Fibroblast of skin of left quadriceps (primary cell): ENCODE measurements around the gene ART4.
A peak's percentile ranks its signal among the peaks of the same experiment; 100 is the strongest.

ENCODE experiments used
- DNase-seq, 2 experiments: peaks; one replicate each; pipeline ENCODE4 v3.0.0-alpha.2; 2013; ENCODE audit warnings: low read depth in 2 of 2

The ART4 gene, protein sequence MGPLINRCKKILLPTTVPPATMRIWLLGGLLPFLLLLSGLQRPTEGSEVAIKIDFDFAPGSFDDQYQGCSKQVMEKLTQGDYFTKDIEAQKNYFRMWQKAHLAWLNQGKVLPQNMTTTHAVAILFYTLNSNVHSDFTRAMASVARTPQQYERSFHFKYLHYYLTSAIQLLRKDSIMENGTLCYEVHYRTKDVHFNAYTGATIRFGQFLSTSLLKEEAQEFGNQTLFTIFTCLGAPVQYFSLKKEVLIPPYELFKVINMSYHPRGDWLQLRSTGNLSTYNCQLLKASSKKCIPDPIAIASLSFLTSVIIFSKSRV

DNA sequence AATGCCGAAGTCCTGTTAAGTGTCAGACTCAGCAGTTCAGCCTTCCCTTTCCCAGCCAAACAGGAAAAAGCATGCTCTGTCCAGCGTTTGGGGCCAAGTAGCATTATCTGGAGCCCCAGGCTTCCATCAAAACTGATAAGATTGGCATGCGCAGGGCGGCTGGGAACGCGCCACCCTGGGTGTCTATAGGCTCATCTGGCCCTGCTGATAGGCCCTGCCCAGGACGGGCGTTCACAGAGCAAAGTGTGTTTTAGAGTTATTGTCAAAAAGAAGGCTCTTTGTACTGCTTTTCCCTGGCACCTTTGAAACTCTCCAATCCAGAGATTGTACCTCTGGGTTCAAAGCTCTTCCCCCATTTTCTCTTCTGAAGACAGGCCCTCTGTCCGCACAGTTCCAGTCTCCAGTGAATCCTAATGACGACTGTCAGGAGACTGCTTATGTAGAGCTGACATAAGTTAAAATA, at the start of gene ART4:
ART4 (minus strand) TSS at position 102 of the 463 bp plus-strand sequence. CDS start 413 bp downstream, outside the sequence.
- DNase-seq: no peak

DNA sequence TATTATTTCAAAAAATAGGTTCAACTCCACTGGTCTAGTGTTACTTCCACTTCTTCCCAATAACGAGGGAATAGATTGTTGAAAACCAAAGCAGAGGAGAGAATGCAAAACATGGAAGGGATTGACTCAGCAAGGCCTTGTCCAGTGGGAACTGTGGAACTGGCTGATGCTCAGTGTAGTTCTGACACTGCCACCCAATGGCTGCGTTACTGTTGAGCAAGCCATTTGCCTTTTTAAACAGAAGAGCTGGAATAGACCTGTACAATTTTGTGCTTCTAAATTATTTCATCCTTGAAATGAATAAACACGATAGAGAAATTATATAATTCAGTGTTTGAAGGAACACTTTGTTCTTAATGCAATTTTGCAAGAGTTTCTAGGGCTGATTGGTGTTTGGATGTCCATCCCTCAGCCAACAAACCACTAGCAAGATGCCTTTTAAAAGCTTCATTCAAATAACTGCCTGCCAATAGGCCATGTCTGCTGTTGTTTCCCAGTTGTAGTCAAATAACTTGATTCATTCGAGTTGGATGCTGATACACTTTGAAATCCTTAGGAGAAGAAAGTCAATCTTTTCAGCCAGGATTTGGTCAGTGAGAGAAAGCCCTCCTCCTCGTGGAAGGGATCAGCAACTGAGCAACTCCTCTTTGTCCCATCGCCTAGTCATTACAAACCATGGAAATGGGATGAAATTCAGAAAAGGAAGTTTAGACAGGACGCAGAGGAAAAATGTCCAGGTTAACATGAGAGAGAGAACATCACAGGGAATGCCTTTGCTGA, 49.6 kb upstream of the ART4 start:
- no peak for DNase-seq

DNA sequence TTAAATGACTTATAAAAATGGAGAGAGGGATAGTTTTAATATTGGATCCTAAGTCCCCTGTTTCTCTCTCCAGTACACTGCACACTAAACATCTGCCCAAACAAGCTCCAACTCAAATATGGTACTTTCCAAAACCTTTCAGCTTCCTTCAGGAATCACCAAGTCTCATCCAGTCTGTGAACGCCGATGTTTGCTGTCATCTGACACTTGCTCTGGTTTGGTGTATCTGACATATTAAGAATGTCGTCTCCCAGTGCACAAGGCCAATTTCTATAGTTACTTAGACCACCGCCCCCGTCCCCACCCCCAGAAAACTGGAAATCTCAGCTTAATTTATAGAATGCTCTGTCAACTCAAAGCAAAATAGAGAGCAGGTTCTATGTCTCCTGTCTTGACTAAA, 47.4 kb upstream of the ART4 start:
- no peak for DNase-seq

DNA sequence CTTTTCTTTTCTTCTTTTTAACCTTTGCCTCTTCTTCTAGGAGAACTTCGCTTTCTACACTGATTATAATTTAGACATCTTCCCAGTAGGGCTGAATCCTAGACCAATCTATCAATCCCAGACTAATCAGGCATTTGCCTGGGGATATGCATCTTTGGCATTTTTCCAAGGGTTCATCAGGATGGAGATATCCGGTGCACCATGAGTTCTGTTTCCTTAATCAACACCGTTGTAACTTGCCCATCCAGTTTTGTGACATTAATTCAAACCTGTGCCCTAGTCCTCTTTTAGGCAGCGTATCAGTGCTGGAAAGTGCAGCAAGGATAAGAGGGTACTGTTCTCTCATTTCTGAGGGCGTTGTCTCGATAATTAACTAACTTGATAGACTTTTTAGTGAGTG, 42.9 kb upstream of the ART4 start:
- DNase-seq: no peak

DNA sequence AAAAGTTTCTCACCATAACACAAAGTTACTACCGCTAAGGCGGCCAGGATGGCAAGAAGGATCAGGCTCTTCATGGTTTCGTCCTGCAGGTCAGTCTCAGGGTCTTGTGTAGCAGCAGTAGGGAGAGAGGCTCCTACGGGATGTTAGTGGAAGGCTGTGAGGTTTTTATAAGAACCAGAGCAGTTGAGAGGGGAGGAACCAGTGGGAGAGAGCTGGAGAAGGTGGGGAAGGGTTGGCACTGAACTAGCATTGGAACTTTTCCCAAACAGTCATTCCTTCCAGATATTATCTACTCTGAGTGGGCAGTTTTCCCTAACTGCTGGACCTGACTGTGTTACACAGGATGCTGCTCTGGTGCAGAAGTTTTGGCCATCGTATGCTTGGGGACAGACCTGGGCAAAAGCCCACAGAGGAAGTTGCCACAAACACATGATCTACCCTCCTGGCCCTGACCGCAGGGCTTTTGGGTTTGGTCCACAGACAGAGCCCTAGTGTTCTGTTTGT, 42.4 kb upstream of the ART4 start, which contains the start of gene MGP:
MGP (minus strand) TSS at position 137 of the 504 bp plus-strand sequence; CDS start at position 74, 63 bp downstream.
- DNase-seq: peak in 1 of 2 experiments; percentile 24

DNA sequence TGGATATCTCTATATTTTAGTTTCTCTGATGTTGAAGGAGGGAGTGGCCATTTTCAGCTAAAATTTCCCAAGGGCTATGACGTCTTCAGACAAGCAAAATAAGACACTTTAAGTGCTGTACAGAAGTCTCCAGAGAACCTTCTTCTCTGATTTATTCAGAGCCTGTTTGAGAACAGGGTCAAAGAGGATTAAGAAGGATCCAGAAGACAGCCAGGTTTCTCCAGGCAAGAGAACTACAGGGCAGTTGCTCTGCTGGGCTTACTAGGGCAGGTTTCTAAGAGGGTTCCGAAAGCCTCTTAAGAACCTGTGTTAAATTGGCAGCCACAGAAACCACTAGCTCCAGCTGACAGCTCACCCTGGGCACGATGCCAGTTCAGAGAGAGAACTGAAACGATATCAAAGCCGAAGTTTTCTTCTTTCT, 41.1 kb upstream of the ART4 start:
- peak; percentile 39 to 44 for DNase-seq

DNA sequence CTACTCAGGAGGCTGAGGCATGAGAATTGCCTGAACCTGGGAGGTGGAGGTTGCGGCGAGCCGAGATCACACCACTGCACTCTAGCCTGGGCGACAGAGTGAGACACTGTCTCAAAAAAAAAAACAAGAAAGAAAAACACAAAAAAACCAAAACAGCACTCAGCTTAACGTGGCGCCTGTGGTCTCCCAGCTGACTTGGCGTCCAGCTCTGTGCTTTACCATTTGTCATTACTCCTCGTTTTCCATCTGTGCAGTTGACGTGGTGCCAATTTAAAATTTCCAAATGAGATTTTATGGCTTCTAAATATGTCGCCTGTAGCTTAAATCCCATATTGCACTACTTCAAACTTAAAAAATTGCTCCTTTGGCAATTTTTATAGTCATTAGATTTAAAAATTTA, 40.4 kb upstream of the ART4 start:
- no peak for DNase-seq

DNA sequence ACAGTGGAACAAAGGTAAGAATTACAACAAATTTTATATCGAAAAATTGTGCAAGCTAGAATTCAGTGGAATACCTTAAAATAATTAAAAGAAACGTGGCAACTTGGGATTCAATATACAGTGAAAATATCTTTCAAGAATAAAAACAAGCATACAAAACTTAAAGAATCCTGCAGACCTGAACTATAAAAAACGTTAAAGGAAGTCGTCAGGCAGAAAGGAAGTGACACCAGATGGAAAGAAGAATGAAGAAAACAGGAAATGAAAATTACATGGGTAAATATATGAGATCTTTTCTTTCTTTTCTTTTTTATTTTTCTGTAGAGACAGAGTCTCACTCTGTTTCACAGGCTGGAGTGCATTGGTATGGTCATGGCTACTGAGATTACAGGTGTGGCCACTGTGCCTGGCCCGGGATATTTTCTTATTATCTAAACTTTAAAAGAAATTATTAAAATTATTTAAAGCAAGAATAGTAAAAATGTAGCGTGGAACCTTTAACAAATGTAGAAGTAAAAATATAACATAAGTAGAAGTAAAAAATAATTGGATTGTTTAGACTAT, 37.6 kb upstream of the ART4 start:
- no peak for DNase-seq

DNA sequence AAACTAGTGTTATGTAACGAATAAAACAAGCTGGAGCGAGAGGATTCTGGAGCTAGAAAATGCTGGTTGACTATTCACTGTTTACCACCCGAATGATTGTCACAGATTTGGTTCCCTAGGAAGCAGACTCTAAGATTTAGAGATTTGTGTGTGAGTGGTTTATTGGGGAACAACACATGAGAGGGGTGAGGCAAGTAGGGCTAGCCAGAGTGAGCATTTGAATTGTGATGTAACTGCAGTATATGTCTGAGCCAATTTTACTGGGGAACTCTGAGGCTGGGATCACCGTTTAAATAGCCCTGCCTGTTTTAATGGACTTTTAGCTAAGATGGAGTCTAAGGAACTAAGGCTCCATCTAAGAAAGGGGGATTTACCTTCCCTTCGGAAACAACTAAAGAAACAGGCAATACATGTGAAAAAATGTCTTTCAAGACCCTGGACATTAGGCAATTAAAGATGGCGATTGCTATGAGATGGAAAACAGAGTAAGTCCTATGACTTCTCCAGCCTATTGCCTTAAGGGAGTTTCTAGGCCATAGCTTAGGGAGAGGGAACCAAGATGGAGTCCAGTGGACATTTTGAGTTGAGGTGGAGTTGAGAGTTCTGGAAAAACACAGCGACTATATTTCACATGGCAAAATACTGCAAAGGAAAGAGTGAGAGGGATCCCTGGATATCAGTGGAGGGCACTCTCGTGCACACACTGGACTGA, 36.1 kb upstream of the ART4 start:
- no peak for DNase-seq

DNA sequence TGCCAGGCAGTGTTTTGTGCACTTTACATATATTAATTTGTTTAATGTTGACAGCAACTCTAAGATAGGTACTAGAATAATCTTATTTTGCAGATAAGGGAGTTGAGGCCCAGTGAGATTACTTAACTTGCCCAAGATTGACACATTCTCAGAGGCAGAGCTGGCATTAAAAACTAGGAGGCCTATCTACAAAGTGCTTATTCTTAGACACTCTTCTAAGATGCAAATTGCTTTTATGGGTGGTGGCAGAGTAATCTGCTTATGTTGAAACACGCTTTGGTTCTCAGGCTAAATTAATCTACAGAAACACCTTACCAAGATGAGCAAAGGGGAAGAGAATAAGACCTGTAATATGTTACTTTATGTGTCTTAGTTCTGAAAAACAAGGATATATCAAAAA, 35.2 kb upstream of the ART4 start:
- DNase-seq: no peak

DNA sequence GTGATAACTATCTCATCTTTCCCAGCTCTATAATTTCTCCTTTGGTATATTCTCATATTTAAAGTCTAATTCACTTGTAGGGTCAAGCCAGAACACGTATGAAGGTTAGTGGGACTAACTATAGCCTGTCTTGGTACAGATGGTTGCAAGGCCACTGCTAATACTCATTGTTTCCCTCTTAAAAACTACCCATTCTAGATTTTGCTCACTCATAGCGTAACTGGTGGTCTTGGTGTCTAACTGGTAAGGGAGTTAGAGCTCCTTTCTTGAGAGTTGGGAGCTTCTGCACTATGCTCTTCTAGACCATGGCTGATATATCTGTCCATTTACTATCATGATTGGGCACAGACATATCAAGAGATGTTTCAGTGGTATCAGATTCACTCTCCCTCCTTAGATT, 33.5 kb upstream of the ART4 start:
- no peak for DNase-seq

DNA sequence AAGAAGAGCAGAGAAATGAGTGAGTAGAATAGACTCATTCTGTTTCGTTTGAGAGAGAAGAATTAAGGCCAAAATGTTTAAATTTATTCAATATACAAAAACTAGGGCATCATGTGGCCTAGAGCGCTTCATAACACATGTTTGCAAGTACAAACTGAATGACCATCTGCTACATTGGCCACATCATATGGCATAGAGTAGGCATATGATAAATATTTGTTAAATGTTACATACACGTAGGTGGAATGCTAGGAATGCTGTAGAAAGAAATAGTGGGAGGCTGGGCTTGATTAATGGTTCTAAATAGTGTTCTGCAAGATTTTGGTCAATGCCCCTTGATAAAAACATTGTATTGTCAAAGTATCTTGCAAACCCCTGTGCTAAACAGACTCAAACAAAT, 31.6 kb upstream of the ART4 start:
- DNase-seq: no peak

DNA sequence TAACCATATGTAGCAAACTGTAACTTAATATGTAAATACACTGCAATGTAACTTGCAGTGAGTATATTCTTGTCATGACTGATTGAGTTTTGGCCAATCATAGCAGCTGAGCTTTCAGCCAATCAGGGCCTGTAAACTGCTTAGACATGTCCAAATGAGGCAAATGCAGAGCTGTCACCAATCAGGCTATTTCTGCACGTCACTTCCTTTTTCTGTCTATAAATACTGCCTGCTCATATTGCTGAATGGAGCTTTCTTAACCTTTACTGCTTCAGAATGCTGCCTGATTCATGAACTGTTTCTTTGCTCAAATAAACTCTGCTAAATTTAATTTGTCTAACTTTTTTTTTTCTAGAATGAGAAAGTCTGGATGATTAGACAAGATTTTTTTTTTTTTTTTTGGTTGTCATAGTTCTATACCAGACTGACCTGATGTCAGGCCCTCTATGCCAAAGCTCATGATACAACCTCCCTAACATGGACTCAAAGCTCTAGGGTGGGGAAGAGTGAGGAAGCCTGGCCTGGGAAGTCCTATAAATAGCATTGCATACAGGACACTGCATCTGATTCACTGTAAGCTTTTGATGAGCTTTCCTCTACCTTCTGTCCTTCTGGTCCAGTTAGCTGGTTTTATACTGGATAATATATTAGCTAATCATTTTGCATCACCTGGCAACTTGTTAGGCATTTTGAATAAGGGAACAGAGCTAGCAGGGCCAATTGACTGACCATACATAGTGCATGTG, 30.3 kb upstream of the ART4 start:
- DNase-seq: no peak

DNA sequence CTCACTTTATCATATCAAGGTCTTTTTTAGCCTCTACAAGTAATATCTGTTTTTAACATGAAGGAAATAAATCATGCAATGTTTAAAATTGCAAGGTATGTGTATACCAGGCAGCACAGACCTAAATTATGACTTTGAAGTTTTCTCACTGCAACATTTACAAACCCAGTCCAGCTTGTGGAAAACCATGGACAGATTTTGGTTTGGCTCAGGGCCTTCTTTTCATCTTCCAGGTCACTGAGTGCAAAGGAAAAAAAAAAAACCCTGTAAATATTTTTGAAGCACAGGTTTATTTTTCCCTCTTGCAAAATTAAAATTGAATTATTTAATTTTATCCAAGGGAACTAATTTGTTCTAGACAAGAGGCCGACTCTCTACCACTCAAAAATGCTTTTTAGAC, 28.6 kb upstream of the ART4 start:
- no peak for DNase-seq

DNA sequence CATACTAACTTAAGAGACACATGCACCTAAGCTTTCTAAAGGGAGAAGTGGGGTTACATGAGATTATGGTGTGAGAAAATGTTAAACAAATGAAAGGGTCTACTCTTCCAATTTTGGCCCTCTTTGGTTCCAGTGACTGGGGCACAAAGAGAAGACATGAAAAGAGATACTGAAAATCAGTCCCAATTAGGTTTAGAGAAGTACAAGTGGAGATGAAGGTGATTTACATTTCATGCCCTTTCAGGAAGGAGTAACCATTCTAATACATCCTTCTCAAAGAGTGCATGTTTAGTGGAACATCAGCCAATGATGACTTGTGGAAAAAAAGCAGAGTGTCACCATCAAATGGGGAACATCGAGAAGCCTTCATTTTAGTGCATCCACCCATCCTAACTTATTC, 27.9 kb upstream of the ART4 start:
- no peak for DNase-seq

DNA sequence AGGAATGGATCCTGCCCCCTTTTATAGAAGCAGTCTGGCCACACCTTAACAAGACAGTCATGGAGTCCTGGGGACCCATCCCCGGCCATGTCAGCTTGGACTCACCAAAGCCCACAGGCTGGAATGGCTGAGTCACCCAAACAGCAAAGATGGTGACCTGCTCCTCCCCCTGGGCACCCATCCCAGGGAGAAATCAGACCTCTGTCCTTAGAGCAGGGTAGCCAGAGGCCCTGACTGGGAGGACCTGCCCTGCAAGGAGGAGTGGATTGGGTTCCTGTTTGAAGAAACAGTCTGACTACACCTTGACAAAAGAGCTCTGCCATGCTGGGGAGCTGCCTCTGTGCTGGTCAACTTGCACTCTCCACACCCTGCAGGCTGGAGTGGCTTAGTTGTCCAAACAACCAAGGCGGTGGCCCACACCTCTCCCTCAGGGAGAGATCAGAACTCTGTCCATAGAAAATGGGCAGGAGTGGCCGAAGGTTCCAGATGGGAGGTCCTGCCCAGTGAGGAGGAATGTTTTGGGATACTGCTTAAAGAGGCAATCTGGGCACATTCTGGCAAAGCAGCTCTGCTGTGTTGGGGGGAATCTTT, 25.7 kb upstream of the ART4 start:
- no peak for DNase-seq

DNA sequence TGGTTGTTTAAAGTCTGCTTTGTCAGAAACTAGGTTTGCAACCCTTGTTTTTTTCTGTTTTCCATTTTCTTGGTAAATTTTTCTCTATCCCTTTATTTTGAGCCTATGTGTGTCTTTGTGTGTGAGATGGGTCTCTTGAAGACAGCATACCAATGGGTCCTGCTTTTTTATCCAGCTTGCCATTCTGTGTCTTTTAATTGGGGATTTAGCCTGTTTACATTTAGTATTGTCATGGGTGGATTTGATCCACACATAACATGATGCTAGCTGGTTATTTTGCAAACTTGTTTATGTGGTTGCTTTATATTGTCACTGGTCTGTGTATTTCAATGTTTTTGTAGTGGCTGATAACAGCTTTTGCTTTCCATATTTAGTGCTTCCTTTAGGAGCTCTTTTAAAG, 17.2 kb upstream of the ART4 start:
- no peak for DNase-seq

DNA sequence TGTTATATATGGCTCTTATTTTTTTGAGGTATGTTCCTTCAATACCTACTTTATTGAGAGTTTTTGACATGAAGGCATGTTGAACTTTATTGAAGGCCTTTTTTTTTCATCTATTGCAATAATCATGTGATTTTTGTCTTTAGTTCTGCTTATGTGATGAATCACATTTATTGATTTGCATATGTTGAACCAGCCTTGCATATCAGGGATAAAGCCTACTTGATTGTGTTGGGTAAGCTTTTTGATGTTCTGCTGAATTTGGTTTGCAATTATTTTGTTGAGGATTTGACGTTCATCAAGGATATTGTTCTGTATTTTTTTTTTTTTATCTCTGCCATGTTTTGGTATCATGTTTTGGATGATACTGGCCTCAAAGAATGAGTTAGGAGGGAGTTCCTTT, 15.2 kb upstream of the ART4 start:
- no peak for DNase-seq

DNA sequence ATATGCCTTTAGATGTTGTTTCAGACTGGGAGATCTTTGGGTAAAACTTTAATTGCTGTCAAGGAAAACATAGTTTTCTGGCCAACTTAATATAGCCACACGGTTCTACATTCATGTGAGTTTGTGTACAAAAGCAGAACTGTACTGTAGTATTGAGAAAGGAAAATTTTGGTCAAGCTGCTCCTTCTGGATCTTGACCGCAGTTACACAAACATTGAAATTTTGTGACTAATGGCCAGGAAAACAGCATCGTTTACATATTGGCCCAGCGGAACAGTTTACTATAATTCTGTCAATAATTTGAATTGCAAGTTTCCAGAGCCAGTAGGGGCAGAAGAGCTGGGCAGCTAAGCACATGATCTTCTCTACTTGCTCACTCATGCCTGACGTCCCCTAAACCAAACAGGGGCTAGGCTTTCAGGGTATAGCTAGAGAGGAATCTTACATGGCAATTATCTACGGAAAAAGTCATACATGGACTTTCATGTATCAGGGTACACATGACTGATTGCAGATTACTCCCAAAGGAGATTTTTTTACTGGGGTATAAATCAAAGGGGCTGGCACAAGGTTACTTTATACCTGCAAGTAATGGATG, 11.4 kb upstream of the ART4 start:
- DNase-seq: no peak

DNA sequence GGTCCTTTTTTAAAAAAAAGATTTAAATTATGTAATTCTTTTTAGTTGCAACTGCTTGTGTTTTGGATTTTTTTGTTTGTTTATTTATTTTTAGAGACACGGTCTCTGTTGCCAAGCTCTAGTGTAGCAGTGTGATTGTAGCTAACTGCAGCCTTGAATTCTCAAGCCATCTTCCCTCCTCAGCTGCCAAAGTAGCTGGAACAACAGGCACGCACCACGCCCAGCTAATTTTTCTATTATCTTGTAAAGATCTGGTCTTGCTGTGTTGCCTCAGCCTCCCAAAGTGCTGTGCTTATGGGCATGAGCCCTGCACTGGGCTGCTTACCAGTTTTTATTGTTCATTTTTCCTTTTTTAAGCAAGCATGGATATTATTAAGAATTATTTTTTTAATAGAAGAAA, 10.6 kb upstream of the ART4 start:
- DNase-seq: no peak
